IPS-NIHi7 (cell line): ENCODE data around the gene INSRR.

Experiments
- DNase-seq: peaks from one replicate; pipeline ENCODE4 v3.0.0; 2012; ENCODE audit warnings: mixed read lengths; ENCODE audit errors: extremely low spot score

INSRR gene

GRCh38 chr1:156851779-156852417 lies 7.0 kb downstream of the INSRR start:
- DNase-seq, result no peak

DNA sequence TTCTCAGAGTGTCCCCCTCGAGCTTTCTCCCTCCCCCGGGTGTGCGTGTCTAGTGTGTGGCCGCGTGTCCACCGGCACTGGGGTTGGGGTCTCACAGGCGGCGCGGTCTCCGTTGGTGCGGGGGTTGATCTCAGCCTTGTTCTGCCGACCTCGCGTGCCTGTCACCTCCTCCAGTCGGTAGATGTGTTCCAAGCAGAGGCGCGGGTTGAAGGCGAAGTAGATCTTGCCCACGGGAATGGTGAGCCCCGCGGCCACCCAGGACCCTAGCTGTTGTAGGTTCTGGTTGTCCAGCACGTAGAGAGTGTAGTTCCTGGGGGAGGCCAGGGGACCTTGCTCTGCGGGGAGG lies 9.8 kb downstream of the INSRR start:
- DNase-seq, result no peak

GRCh38 chr1:156848461-156849150 lies 10.3 kb downstream of the INSRR start:
- peak; percentile 81 for DNase-seq

GRCh38 chr1:156847591-156848460 lies 11.1 kb downstream of the INSRR start:
- no peak for DNase-seq

GRCh38 chr1:156846643-156847042 lies 12.3 kb downstream of the INSRR start:
- no peak for DNase-seq

- DNase-seq, result no peak
Measured at GRCh38 chr1:156845953-156846545, 12.9 kb downstream of the INSRR start.

DNA sequence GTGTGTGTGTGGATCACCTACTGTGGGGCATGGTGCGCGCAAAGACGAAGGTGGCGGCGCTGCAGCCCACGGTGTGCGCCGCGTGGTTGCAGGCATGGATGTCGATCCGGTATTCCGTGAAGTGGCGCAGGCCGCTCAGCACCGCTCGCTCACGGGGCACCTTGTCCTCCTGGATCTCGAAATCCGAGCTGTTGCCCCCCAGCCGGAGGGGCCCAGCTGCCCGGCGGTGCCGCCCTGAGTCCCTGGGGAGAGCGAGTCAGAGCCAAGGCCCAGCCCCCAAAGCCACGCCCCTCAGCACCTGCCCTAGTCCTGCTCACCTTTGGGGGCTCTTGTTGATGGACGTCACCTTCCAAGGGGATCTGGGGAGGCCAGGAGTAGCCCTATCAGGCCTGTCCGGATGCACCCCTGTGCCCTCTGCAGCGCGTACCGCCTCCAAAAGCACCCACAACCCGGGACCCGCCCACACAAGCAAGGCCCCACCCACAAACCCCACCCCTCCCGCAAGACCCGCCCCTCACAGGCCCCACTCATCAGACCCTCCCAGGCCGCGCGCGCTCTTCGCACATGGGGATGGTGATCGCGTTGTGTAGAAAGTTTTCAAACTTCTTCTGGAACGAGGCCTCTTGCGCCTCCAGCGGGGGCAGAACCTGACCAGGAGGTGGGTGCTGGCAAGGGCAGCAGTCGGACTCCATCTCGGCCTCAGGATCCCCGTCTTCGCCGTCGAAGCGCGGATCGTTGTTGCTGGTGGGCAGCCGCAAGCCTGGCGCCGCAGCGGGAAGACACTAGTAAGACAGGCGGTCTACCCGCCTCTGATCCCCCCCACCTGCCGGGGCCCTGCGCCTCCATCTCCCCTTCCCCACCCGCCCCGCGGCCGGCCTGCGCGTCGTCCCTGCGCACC lies 13.6 kb downstream of the INSRR start:
- peak; percentile 68 for DNase-seq

GRCh38 chr1:156844638-156845037 lies 14.3 kb downstream of the INSRR start:
- DNase-seq, result no peak

- DNase-seq, result no peak
Measured at GRCh38 chr1:156844102-156844501, 14.8 kb downstream of the INSRR start.

DNA sequence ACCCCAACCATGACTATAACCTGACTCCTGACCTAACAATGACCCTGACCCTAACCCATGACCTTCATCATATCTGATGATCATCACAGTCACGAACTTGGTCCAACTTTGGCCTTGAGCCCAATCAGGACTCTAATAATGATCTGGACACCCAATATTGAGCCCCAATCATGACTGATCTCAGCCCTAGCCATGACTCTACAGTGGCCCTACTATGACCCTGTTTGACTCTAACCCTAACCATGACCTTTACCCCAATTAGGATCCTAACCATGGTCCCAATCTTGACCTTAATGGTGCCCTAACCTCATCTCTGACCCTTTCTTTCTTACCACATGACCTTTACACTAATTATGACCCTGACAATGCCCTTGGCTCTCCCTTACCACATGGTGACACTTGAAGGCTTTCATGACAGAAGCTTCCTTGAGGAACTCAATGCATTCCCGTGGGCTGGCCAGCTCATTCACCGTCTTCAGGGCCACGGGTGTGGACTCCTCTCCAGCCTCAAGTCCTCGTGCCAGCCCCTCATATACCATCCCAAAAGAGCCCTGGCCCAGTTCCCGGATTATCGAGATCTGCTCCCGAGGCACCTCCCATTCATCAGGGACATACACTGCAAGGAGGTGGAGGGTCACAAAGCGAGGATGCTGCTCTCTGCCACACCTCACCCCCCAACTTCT lies 16.2 kb downstream of the INSRR start:
- no peak for DNase-seq

GRCh38 chr1:156841295-156841855 lies 17.5 kb downstream of the INSRR start:
- peak; percentile 61 for DNase-seq

DNA sequence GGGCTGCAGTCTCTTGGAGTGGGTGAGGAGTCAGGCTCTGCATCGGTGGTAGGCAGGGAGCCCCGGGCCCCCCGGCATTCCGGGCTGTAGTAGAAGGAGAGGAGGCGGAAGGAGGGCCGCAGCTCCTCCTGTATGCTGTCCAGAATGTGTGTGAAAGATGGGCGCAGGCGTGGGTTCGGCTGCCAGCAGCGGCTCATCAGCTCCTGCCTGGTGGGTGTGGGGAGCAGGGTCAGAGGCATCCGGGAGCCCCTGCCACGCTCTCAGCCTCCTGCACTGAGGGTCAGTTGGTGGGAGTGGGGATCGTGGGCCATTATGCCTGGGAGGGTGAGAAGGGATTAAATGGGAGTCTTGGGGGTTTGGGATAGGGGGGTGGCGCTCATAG lies 18.0 kb downstream of the INSRR start:
- DNase-seq, result no peak

DNA sequence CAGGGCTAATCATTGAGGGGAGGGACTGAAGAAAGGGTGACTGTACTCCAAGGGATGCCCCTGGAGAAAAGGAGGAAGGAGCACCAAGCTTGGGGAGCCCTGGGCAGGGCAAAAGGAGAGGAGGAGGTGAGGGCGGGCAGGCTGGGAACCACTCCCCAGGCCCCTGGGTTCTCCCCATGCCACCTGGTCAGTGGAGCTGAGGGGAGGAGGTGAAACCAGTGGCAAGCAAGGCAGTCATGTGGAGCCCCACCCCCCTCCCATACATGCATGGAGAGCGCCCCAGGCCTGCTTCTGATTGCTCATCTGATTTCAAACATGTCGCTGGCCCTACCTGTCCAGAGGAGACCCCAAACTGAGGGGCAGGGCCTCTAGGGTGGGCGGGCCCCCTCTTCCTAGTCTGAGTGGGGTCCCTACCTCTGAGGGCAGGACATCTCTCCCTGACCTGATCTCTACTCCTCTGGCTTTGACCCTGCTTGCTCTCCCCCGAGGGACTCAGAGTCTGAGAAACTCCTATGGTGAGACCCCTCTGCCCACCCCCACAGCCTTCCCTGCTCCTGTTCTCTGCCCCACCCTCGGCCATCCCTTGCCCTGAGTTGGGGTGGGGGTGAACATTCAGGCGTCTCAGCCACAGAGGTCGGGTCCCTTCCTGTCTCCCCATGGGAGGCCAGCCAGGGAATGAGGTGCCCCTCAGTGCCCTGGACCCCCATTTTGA lies 18.6 kb downstream of the INSRR start:
- DNase-seq, result no peak

DNA sequence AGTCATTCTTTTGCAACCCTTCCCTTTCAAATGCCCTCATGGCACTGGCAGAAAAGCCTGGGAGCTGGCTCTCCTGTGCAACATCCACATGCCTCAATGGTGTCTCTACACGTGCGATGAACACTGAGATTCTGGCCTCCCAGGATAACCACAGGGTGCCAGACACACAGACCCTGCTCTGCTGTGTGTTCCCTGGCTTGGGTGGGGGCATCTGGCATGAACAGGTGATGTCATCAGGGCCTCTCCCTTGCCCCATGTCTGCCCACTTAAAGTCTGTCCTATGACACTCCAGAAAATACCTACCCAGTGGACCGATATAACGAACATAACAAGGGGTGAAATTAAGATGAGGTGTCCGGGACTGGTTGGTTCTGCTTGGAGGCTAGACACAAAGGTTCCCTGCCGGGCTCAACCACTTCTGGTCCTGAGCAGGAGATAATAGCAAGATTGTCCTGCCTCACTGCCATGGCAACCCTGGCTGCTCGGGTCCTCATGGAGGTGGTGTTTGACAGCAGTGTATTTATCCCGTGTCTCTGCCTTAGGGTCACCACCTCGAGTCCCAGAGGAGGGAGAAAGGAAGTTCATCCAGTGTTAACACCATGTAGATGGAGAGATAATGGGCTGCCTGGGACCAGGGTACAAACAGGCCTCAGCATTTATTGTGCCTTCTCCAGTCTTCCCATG lies 19.3 kb downstream of the INSRR start:
- DNase-seq, result no peak

GRCh38 chr1:156838972-156839371 lies 19.9 kb downstream of the INSRR start:
- peak; percentile 85 for DNase-seq

- no peak for DNase-seq
Measured at GRCh38 chr1:156836892-156837291, 22.0 kb downstream of the INSRR start.

DNA sequence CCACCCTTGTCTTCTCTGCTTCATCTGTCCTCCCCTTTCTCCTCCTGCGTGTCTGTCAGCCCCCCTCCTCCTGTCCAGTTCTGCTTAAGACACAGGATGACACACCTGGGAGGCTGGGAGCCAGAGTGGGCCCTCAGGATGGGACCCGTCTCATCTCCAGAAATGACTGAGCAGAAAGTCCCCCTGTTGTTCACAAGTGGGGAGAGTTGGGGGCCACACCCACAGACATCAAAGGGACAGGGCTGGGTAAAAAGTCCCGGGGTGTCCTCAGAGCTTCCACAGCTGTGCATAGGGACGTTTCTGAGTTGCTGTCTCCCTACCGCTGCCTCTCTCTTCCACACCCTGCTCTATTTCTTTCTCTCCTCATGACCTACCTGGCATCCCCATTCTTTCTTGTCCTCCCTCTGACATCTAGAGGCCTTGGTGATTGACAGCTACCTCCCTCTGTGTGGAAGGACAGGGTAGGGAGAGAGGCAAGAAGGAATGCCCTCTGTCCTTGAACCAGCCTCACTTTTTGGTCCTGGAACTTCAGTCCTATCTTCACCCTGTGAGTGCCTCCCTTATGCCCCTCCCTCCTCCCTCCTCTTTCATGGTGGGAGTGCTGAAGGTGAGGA lies 22.8 kb downstream of the INSRR start:
- DNase-seq, result no peak

- no peak for DNase-seq
Measured at GRCh38 chr1:156834322-156834721, 24.6 kb downstream of the INSRR start.

GRCh38 chr1:156833603-156834002 lies 25.3 kb downstream of the INSRR start:
- DNase-seq, result no peak
